ENCODE data around the gene BAHCC1. TPM values are rescaled to one million over a fixed set of nuclear protein-coding genes. Genes with fewer than 3 reads are reported as not detected.

Gene BAHCC1
- total and polyA plus RNA-seq, 2 of the 8 experiments (the other 6 are each of a cell fraction or from before 2014, with no cell fraction given) = 0.26 to 0.58 TPM

DNA sequence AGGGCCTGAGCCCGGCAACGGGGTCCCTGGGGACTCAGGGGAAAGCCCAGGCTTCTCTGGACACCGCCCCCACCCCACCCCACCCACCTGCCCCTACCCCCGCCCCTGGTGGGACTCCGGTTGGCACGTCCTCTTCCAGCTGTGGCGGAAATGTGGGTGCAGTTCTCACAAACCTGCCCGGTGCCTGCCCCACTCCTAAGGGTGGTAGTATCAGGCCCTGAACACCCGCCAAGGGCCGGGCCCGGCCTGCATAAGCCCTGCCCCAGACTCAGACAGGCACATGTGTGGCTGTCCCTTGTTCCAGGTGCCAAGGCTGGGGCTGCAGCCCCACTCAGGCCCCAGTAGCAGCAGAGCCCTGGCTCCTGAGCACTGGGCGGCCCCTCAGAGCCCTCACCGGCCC lies 59.2 kb downstream of the BAHCC1 start (continued):
- TF ChIP-seq, protein P1, sequence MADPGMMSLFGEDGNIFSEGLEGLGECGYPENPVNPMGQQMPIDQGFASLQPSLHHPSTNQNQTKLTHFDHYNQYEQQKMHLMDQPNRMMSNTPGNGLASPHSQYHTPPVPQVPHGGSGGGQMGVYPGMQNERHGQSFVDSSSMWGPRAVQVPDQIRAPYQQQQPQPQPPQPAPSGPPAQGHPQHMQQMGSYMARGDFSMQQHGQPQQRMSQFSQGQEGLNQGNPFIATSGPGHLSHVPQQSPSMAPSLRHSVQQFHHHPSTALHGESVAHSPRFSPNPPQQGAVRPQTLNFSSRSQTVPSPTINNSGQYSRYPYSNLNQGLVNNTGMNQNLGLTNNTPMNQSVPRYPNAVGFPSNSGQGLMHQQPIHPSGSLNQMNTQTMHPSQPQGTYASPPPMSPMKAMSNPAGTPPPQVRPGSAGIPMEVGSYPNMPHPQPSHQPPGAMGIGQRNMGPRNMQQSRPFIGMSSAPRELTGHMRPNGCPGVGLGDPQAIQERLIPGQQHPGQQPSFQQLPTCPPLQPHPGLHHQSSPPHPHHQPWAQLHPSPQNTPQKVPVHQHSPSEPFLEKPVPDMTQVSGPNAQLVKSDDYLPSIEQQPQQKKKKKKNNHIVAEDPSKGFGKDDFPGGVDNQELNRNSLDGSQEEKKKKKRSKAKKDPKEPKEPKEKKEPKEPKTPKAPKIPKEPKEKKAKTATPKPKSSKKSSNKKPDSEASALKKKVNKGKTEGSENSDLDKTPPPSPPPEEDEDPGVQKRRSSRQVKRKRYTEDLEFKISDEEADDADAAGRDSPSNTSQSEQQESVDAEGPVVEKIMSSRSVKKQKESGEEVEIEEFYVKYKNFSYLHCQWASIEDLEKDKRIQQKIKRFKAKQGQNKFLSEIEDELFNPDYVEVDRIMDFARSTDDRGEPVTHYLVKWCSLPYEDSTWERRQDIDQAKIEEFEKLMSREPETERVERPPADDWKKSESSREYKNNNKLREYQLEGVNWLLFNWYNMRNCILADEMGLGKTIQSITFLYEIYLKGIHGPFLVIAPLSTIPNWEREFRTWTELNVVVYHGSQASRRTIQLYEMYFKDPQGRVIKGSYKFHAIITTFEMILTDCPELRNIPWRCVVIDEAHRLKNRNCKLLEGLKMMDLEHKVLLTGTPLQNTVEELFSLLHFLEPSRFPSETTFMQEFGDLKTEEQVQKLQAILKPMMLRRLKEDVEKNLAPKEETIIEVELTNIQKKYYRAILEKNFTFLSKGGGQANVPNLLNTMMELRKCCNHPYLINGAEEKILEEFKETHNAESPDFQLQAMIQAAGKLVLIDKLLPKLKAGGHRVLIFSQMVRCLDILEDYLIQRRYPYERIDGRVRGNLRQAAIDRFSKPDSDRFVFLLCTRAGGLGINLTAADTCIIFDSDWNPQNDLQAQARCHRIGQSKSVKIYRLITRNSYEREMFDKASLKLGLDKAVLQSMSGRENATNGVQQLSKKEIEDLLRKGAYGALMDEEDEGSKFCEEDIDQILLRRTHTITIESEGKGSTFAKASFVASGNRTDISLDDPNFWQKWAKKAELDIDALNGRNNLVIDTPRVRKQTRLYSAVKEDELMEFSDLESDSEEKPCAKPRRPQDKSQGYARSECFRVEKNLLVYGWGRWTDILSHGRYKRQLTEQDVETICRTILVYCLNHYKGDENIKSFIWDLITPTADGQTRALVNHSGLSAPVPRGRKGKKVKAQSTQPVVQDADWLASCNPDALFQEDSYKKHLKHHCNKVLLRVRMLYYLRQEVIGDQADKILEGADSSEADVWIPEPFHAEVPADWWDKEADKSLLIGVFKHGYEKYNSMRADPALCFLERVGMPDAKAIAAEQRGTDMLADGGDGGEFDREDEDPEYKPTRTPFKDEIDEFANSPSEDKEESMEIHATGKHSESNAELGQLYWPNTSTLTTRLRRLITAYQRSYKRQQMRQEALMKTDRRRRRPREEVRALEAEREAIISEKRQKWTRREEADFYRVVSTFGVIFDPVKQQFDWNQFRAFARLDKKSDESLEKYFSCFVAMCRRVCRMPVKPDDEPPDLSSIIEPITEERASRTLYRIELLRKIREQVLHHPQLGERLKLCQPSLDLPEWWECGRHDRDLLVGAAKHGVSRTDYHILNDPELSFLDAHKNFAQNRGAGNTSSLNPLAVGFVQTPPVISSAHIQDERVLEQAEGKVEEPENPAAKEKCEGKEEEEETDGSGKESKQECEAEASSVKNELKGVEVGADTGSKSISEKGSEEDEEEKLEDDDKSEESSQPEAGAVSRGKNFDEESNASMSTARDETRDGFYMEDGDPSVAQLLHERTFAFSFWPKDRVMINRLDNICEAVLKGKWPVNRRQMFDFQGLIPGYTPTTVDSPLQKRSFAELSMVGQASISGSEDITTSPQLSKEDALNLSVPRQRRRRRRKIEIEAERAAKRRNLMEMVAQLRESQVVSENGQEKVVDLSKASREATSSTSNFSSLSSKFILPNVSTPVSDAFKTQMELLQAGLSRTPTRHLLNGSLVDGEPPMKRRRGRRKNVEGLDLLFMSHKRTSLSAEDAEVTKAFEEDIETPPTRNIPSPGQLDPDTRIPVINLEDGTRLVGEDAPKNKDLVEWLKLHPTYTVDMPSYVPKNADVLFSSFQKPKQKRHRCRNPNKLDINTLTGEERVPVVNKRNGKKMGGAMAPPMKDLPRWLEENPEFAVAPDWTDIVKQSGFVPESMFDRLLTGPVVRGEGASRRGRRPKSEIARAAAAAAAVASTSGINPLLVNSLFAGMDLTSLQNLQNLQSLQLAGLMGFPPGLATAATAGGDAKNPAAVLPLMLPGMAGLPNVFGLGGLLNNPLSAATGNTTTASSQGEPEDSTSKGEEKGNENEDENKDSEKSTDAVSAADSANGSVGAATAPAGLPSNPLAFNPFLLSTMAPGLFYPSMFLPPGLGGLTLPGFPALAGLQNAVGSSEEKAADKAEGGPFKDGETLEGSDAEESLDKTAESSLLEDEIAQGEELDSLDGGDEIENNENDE (IDR thresholded peaks at IDR 0.05; ENCODE audit: insufficient replicate concordance, low read length) = no peak
- no peak for TF ChIP-seq EZH2 (IDR thresholded peaks at IDR 0.05; ENCODE audit: low read depth, low read length, severe bottlenecking)
- no peak for TF ChIP-seq NRF1 (IDR thresholded peaks at IDR 0.05; ENCODE audit: low read depth, low read length)
- TF ChIP-seq, protein P2, sequence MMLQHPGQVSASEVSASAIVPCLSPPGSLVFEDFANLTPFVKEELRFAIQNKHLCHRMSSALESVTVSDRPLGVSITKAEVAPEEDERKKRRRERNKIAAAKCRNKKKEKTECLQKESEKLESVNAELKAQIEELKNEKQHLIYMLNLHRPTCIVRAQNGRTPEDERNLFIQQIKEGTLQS (IDR thresholded peaks at IDR 0.05; ENCODE audit: insufficient read depth, low read depth, low read length) = no peak
- no peak for TF ChIP-seq RAD21 (IDR thresholded peaks at IDR 0.05 in 1 of 2, conservative IDR thresholded peaks at IDR 0.05 in 1 of 2; ENCODE audit: low read depth in 2 of 2, low read length in 2 of 2)
- TF ChIP-seq TBP (IDR thresholded peaks at IDR 0.05; ENCODE audit: low read depth, low read length) = no peak

Measured in H1 (cell line).